Astrocyte (in vitro differentiated cells and primary cell): ENCODE data around the gene AP5M1.

ENCODE experiments used
- CTCF ChIP-seq: IDR thresholded peaks from 2 replicates; pipeline ENCODE4 v1.5.1; 2011; ENCODE audit warnings: low read depth, mild to moderate bottlenecking, inconsistent platforms, low read length, moderate library complexity; ENCODE audit not compliant: insufficient read depth
- EZH2 ChIP-seq: IDR thresholded peaks from 2 replicates; pipeline ENCODE4 v1.6.1; 2012; ENCODE audit warnings: mild to moderate bottlenecking, low read length, inconsistent platforms; ENCODE audit not compliant: insufficient read depth

- TF ChIP-seq CTCF: no peak
- no peak for TF ChIP-seq EZH2
These were observed 7.2 kb upstream of the AP5M1 start for GRCh38 chr14:57261604-57262003.
